ENCODE data around the gene FGA.

The FGA gene

DNA sequence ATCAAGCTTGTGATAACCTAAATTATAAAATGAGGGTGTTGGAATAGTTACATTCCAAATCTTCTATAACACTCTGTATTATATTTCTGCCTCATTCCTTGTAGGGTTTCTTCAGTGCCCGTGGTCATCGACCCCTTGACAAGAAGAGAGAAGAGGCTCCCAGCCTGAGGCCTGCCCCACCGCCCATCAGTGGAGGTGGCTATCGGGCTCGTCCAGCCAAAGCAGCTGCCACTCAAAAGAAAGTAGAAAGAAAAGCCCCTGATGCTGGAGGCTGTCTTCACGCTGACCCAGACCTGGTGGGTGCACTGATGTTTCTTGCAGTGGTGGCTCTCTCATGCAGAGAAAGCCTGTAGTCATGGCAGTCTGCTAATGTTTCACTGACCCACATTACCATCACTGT, 24.8 kb downstream of the FGA start:
- TF ChIP-seq ZFX (IDR thresholded peaks at IDR 0.05; ENCODE audit: borderline replicate concordance) (no peak), CTCF (IDR thresholded peaks at IDR 0.05) (no peak)
- no peak overlapping the region for H3K27ac ChIP-seq

DNA sequence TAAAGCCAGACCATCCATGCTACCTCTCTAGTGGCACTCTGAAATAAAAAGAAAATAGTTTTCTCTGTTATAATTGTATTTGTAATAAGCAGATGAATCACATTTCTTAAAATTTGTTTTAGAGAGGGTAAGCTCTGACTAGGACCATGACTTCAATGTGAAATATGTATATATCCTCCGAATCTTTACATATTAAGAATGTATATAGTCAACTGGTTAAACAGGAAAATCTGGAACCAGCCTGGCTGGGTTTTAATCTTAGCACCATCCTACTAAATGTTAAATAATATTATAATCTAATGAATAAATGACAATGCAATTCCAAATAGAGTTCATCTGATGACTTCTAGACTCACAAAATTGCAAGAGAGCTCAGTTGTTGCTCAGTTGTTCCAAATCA, 26.2 kb downstream of the FGA start:
- TF ChIP-seq ZFX (IDR thresholded peaks at IDR 0.05; ENCODE audit: borderline replicate concordance) = no peak
- H3K27ac ChIP-seq = no peak overlapping the region

- no peak for TF ChIP-seq CTCF (IDR thresholded peaks at IDR 0.05)
- no peak for TF ChIP-seq ZFX (IDR thresholded peaks at IDR 0.05; ENCODE audit: borderline replicate concordance)
- no peak within 1 kb of the TSS for H3K27ac ChIP-seq
Measured at GRCh38 chr4:154562697-154563254, 27.8 kb downstream of the FGA start, which contains the start of gene FGB. Gene FGB, plus strand, starts transcription at chr4:154563011. Its CDS starts 8 bp downstream, at chr4:154563019.

DNA sequence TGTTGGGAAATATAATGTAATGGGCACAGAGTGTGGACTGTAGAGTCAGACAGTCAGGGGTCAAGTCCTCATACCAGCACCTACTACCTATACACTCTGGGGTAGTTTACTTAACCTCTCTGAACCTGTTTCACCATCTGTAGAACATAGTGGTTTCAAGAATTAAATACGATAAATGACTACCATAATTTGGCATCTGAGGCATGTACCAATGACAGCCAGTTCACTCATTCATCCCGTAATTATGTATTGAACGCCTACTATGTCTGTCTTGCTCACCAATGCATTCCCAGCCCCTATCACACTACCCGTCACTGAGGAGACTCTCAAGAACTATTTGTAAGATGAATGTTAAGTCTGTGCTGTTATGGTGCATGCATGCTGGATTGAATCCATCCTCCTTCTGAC, 29.7 kb downstream of the FGA start:
- H3K27ac ChIP-seq = no peak overlapping the region
- no peak for TF ChIP-seq ZFX (IDR thresholded peaks at IDR 0.05; ENCODE audit: borderline replicate concordance)
- TF ChIP-seq CTCF (IDR thresholded peaks at IDR 0.05) = no peak

DNA sequence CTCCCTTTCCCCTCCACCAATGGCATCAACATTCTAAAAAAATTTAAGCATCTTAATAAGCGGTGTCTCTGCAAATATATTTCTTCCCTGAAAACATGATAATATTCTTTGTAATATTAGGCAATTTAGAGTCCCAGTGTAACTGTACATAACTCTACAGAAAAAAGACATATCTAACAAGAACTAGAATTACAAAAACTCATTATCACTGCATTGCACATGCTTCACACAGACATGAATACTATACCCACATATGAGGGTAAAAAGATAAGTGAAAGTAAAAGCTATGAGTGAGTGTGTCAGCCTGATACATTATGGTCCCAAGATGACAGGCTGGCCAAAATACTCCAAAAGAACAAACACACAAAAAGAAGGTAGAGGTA, 30.1 kb downstream of the FGA start:
- TF ChIP-seq ZFX (IDR thresholded peaks at IDR 0.05; ENCODE audit: borderline replicate concordance) (no peak), CTCF (IDR thresholded peaks at IDR 0.05) (no peak)
- no peak overlapping the region for H3K27ac ChIP-seq

- H3K27ac ChIP-seq = no peak overlapping the region
Measured at GRCh38 chr4:154559494-154560418, 30.8 kb downstream of the FGA start.

GRCh38 chr4:154559141-154559493, 31.4 kb downstream of the FGA start:
- TF ChIP-seq CTCF (IDR thresholded peaks at IDR 0.05) = no peak
- no peak for TF ChIP-seq ZFX (IDR thresholded peaks at IDR 0.05; ENCODE audit: borderline replicate concordance)
- no peak overlapping the region for H3K27ac ChIP-seq

More at GRCh38 chr4:154559494-154560418, 30.8 kb downstream of the FGA start:
- TF ChIP-seq CTCF (IDR thresholded peaks at IDR 0.05) = peak; percentile 63
- no peak for TF ChIP-seq ZFX (IDR thresholded peaks at IDR 0.05; ENCODE audit: borderline replicate concordance)

Data from 22Rv1 (cell line).